ENCODE results near the gene PSME1.
A peak's percentile ranks its signal among the peaks of the same experiment; 100 is the strongest.
"Not testable (repeated sequence)": the region's sequence is repeated elsewhere in the genome, so short reads cannot be mapped to it uniquely, and the experiment has no call there.

The PSME1 gene

DNA sequence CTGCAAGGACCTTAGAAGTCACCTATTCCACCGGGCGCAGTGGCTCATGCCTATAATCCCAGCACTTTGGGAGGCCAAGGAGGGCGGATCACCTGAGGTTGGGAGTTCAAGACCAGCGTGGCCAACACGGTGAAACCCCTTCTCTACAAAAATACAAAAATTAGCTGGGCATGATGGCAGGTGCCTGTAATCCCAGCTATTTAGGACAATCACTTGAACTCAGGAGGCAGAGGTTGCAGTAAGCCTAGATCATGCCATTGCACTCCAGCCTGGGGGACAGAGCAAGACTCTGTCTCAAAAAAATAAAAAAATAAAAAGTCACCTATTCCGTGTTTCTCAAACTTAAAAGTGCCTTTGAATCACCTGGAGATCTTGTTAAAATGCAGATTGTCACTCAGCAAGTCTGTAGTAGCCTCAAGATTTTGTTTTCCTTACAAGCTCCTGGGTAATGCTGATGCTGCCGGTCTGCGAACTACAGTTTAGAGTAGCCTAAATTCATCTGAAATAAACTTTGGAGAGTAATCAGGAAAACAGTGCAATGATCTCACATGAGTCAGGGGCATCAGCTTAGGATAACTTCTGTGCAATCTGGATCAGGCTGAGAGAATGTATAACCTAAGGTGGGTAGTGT lies 30.3 kb upstream of the PSME1 start:
- DNase-seq = not testable (repeated sequence)

DNA sequence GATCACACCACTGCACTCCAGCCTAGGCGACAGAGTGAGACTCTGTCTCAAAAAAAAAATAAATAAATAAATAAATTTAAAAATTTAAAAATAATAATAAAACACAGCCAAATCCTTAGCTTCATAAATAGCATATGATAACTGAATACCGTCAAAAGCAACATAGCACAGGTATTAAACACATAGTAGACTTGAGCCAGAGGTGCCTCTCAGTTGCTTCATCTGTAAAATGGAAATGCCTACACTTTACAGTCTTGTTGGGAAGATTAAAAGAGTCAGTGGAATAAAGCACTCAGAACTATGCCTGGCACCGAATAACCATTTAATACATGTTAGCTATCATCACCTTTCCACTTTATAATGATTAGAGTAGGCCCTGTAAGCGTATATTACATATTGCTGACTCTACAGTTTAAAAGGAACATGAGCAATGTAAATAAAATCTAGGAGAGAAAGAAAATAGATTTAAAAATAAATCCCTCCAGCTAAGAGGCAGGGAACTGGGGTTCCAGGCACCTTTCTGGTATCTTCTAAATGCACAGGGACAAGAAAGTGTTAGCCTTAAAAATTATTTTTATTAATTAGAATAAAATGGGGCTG lies 29.2 kb upstream of the PSME1 start:
- no peak for DNase-seq

DNA sequence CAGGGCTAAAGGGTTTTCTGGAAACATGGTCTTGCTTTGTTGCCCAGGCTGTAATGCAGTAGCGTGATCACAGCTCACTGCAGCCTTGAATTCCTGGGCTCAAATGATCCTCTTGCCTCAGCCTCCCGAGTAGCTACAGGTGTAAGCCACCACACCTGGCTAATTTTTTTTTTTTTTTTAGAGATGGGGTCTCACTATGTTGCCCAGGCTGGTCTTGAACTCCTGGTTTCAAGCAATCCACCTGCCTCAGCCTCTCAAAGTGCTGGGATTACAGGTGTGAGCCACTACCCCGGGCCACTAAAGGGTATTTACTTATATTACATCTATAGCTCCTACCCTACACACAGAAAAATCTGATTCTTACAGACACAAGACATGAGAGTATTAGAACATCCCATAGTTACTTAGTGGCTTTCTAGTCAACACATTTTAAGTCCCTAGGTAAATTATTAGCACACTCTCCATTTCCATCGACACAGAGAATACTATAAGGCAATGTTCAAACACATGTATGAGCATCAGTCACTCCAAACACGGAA lies 27.6 kb upstream of the PSME1 start:
- DNase-seq = no peak

DNA sequence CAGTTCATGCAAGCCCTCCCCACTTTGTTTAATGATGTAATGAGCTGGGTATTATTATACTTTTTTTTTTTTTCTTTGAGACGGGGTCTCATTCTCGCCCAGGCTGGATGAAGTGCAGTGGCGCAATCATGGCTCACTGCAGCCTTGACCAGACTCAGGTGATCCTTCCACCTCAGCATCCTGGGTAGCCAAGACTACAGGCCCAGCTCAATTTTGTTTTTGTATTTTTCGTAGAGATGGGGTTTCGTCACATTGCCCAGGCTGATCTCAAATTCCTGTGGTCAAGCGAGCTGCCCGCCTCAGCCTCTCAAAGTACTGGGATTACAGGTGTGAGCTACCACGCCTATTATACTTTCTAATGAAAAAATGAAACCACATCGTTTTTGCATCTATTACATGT lies 25.9 kb upstream of the PSME1 start:
- DNase-seq = no peak

DNA sequence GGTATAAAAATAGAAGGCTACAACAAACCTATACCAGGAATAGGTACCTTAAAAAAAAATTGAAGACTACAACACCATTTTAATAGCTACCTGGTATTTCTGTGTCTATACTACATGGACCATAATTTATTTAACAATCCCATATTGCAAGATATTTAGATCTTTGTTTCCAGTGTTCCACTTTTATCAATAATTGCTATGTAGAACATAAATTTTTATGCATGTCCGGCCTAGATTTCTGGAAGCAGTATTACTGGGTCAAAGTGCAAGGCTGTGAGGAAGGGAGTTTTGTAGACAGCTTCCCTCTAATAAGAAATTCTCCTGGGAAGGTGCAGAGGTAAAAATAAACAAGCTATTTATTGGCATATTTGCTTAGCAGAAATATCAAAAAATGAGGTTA lies 25.5 kb upstream of the PSME1 start:
- DNase-seq = no peak

DNA sequence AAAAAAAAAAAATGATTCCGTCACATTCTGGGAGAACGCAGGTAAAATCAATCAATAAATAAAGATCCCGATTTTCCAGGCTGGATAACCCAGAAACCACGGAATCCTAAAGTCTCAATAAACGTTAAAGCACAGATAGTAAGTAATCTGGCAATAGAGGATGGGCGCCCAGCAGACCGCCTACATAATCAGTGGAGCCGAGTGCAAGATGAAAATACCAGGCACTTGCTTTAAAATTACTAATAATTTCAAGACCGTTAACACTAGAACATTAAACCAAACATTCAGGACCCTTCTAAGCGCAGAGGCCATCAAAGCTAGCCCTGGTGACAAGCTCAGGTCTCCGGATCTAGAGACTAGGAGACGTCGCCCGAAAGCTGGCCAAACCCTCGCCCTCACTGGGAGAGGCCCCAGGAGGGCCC lies 22.6 kb upstream of the PSME1 start:
- no peak for DNase-seq

DNA sequence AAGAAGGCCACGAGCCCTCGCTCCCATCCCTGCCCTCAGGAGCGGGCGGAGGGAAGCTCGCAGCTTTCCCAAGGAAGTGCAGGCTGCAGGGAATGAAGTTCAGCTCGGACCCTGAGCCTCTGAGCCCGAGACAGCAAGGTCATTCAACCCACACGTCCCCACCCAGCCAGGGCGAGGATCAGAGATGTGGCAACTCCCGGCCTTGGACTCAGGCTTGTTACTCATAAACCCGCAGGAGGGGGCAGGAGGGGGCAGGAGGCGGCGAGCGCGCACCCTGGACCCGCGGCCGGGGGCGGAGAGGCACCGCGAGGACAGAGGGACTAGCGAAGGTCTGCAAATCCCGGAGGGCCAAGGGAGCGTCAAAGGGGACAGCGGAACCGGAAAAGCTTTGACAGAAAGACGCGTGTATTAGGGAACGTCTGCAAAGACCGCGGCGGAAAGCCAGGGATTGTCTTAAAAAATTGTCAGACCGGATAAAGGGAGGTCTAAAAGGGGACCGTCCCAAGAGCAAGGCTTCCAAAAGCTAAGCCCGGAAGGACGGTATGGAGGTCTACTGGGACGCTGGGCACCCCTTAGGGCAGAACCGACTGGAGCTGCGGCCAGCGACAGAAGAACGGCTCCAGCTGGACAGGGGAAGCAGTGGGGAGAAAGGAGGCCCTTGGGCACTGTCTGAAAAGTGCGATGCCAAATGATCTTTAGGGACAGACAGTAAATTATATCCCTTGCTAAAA lies 22.0 kb upstream of the PSME1 start:
- peak; percentile 95 to 98 (median 96) for DNase-seq

DNA sequence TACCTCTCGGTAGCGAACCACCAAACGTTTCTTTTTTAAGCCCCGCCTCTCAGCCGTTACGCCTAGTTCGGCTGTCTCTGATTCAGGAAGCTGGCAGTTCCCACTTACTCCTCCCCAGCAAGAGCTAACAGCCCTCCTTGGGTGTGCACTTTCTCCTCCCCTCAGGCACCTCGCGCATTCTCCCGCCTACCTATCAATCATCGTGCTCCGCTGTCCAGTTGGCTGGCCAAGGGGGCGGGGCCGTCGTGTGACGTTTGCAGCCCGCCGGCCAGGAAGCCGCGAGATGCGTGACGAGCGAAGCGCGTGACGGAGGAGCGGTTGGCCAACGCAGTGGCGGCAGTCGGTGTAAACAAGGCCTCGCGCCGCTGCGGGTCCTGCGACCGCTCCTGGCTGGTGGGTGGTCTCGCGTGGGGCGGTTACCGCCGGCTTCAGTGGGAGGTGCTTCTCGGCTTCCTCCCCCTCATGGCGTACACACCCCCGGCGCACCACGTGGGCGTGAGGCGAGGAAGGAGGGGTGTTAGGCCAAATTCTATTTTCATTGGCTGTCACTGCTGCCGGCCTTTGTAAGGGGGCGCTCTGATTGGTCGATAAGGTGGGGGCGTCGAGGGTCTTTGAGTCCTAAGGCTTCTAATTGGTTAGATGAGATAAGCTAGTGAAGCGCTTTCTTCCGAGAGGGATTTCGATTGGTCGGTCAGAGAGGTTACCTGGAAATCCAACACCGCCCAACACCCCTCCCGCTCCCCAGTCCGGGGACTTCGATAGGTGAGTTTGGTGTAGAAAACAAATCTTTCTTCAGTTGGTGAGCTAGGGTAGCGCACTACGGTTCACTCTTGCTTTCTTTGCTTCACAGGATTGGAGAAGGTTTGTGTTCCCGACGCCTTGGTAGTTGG lies 21.2 kb upstream of the PSME1 start, which contains the start of the genes DCAF11 and NRL:
Gene DCAF11 (plus strand): TSS at position 246 of the 890 bp plus-strand sequence. CDS start 818 bp downstream, outside the sequence.
Gene NRL (minus strand): TSS at position 418 of the 890 bp plus-strand sequence. CDS start 32,101 bp downstream, outside the sequence.
- DNase-seq = peak; percentile 99 to 100 (median 100)

DNA sequence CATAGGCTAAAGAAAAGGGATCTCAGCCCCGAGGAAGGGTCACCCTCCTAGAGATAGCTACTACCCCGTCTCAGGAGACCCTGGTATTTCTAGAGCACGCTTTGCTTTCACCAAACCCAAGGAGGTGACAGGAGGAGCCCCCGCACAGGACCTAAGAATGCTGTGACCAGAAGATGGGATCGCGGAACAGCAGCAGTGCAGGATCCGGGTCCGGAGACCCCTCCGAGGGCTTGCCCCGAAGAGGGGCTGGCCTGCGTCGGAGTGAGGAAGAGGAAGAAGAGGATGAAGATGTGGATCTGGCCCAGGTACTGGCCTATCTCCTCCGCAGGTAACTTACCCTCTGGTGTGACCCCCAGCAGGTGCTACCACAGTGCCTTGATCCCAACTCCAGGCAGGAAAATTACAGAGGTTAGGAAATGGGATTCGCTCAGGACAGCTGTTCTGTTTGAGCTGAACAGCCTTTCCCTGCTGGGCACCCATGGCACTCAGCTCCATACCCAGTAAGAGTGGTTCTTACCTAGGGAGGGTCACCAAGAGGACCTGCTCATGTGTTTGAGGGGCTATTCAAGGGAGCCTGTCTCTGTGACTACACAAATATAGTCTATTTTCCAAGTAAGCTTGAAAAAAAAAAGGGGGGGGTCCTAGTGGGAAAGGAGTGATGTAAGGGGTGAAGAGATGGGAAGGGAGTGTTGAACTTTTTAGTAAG lies 20.4 kb upstream of the PSME1 start:
- DNase-seq = no peak

DNA sequence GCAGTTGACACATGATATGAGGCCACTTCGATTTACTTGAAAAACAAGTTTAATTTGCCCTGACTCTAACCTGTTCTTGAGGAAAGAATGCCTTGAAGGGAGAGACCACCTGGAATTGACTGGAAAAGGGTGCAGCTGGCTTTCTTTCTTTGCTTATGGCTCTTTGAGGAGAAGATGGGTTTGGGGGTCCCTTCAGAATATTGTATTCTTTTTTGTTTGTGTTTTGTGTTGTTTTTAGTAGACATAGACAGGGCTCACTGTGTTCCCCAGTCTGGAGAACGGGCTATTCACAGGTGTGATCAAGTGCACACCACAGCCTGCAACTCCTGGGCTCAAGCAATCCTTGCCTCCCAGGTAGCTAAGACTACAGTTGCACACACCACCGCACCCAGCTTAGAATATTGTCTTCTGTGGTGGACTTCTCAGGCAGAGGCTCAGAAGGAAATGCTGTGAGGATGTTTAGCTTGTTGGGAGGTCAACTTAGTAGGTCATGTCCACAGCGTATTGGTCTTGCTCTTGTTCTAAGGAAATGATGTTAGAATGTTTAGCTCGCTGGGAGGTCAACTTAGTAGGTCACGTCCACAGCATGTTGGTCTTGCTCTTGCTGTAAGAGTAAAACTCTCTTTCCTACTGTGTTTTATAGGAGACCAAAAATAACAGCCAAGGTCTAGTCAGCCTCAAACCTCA lies 19.7 kb upstream of the PSME1 start:
- DNase-seq = no peak

DNA sequence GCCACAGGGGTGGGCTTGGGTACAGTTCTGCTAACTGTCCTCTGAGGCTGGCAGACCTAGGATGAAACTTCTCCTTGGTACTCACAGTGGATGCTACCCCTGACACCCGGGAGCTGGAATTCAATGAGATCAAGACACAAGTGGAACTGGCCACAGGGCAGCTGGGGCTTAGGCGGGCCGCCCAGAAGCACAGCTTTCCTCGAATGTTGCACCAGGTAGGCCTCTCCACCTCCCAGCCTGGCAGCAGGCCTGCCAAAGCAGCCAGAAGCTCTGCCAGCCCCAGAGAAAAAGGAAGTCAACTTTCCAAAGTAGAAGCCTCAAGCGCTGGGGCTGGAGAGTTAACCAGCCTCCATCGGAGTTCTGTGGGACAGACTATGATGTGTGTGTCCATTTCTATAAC lies 18.8 kb upstream of the PSME1 start:
- DNase-seq = no peak

DNA sequence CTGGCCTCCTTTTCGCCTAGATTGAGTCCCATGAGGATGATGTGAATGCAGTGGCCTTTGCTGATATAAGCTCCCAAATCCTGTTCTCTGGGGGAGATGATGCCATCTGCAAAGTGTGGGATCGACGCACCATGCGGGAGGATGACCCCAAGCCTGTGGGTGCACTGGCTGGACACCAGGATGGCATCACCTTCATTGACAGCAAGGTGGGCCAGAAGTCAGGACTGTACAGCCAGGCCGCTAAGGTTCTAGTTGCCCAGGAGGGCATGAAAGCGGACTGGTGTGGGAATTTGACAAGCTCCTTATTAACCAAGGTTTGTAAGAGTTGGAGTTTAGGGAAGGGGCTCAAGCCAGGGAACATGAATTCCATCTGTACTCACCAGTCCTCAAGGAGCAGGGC lies 16.3 kb upstream of the PSME1 start:
- DNase-seq = no peak

DNA sequence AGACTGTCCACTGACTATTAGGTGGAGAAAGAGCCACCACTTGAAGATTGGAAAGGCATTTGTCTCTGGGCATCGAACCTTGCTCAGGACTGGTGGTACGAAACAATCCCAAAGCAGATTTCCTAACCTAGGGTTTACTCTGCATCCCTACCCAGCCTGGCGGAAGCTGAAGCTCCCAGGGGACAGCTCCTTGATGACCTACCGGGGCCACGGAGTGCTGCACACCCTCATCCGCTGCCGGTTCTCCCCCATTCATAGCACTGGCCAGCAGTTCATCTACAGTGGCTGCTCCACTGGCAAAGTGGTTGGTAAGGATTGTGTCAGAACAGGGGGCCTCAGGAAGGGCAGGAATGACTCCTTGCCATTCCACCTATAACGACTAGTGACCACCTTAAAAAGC lies 14.8 kb upstream of the PSME1 start:
- DNase-seq = no peak

DNA sequence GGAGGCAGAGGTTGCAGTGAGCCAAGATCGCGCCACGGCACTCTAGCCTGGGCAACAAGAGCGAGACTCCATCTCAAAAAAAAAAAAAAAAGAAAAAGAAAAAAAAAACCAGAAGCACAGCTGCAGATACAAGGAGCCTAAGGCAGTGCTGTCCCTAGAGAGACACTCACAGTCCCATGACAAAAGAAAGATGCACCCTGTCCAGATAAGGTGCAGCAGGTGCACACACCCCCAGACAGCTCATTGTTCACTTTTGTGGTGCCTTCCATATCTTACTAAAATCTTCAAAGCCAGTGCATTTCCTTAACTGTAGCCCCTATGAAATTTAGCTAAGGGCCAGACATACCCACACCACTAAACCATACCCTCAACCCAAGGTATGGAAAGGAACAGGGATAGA lies 13.6 kb upstream of the PSME1 start:
- no peak for DNase-seq

DNA sequence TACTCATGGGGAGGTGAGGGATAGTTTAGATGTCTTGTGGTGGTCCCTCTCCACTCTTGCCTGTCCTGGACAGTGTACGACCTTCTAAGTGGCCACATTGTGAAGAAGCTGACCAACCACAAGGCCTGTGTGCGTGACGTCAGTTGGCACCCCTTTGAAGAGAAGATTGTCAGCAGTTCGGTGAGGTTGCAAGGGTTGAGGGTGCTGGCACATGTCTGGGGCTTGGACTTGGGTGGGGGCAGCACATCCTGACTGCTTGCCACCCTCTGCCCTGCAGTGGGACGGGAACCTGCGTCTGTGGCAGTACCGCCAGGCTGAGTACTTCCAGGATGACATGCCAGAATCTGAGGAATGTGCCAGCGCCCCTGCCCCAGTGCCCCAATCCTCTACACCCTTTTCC lies 13.1 kb upstream of the PSME1 start:
- no peak for DNase-seq

DNA sequence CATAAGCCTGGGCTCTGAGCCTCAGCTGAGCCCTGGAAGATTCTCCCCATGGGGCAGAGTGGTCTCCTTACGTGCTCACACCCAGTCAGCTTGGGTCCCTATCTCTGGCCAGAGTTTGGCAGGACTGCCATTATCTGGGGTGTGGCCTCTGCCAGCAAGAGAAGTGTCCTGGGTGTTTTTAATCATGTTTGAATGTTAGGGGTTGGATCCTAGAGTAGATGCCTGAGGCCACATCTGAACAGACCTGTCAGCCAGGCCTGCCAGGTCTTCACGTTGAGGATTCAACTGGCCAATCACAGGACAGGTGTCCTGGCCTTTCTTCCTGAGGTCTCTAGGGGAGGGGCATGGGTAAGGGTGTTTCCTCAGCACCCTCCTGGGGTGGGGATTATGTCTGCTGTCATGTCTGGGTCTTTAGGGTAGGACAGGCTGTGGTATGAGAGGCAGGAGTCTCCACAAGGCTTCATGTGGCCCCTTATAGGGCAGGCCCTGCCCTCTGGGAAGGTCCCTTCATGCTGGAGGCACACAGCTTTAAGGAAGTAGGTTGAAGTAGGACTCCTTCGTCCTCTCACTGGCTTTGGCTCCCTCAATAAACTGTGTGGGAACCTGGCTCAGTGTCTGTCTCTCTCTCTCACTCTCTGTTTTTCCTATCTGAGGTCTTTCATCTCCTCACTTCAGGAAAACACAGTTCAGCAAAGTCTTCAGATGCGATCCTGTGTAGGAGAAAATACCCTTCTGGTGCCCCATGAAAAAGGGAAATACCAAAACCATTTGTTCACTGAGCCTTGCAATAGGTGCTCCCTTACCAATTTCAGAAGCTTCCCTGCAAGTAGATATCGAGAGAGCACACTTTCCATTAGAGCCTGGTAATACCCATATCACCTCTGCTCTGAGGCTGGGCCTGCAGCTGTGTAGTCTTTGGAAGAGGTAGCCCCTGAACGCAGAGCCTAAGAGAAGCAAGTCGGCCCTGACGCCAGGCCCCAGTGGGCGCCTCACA lies 12.3 kb upstream of the PSME1 start:
- DNase-seq = no peak

DNA sequence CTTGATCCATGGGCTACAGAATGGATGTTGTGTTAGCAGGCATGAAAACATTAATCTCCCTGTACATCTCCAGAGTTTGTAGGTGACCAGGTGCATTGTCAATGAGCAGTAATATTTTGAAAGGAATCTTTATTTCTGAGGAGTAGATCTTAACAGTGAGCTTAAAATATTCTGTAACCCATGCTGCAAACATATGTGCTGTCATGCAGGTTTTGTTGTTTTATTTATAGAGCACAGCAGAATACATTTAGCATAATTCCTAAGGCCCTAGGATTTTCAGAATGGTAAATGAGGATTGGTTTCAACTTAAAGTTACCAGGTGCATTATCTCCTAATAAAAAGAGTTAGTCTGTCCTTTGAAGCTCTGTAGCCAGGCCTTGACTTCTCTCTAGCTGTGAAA lies 9.1 kb upstream of the PSME1 start:
- DNase-seq = no peak

DNA sequence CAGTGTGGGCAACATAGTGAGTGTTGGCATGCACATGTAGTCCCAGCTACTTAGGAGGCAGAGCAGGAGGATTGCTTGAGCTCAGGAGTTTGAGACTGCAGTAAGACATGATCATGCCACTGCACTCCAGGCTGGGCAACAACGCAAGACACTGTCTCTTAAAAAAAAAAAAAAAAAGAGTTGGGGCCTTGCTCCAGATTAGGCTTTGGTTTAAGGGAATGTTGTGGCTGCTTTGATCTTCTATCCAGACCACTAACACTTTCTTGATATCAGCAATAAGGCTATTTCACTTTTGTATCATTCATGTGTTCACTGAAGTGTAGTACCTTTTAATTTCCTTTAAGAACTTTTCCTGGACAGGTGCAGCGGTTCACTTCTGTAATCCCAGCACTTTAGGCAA lies 8.3 kb upstream of the PSME1 start:
- no peak for DNase-seq

DNA sequence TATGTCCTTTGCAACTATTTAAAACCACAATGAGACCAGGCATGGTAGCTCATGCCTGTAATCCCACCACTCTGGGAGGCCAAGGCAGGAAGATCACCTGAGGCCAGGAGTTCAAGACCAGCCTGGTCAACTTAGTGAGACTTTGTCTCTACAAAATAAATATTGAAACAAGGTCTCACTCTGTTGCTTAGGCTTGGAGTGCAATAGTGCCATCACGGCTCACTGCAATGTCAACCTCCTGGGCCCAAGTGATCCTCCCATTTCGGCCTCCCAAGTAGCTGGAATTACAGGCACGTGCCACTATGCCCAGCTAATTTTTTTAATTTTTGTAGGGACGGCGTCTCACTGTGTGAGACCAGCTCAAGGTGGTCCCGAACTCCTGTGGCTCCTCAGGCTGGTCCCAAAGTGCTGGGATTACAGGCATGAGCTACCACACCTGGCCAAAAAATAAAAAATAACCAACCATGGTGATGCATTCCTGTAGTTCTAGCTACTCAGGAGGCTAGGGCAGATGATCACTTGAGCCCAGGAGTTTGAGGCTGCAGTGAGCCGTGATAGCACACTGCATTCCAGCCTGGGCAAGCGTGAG lies 6.5 kb upstream of the PSME1 start:
- no peak for DNase-seq

DNA sequence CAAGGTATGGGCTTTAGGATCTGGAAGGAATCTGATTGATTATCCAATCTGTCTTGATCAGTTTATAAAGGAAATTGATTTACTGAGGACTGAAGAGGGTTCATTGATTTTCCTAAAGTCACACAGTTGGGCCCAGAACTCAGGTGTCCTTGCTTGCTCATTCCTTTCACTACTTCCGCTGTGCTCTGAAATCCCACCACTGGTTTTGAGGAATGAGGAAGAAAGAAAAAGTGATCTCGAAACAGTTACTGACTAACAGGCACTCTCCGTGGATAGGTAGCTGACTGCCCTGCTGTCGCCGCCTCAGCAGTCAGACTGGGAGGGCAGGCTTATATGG lies 5.6 kb upstream of the PSME1 start, which contains the start of gene FITM1:
Gene FITM1 (plus strand): TSS at position 280 of the 337 bp plus-strand sequence. CDS start 905 bp downstream, outside the sequence.
- peak in 1 of 4 experiments; percentile 19 for DNase-seq

Measured in suppressor macrophage (primary cell).